Adrenal gland (tissue), 12 donors: ENCODE measurements around the gene CC2D2B. TPM values are rescaled to one million over a fixed set of nuclear protein-coding genes. Genes with fewer than 3 reads are reported as not detected.
A peak's percentile ranks its signal among the peaks of the same experiment; 100 is the strongest.
"Not testable (repeated sequence)": the region's sequence is repeated elsewhere in the genome, so short reads cannot be mapped to it uniquely, and the experiment has no call there.

Source experiments
- DNase-seq, 7 donors: peaks; one replicate each; pipeline ENCODE4 v3.0.0-alpha.2; 2019 to 2020
- H3K27ac ChIP-seq, 5 donors: fragments of 200-600 bp; sonication (generic) in 4 of 5; 1 replicate in 3 of 5; 2 replicates in 2 of 5; pipeline versions ENCODE4 v1.5.1 to v1.8.0; 2016 to 2020; ENCODE audit warnings: mild to moderate bottlenecking in 1 of 5
- H3K27me3 ChIP-seq: fragments of 200-600 bp; 2 replicates; pipeline ENCODE4 v1.8.0; 2021
- H3K36me3 ChIP-seq, 2 donors: fragments of 200-600 bp; replicated peaks in 1 of 2; 1 replicate in 1 of 2; 2 replicates in 1 of 2; pipeline versions ENCODE4 v1.5.1 to v1.8.0; 2018 to 2022
- H3K4me1 ChIP-seq, 2 donors: fragments of 200-600 bp; replicated peaks in 1 of 2; 1 replicate in 1 of 2; 2 replicates in 1 of 2; pipeline versions ENCODE4 v1.5.1 to v1.8.0; 2018 to 2021
- H3K4me3 ChIP-seq, 4 donors: fragments of 200-600 bp; sonication (generic) in 3 of 4; one replicate each; pipeline ENCODE4 v1.5.1; 2016 to 2018
- H3K9me3 ChIP-seq, 3 donors: fragments of 200-600 bp; sonication (generic) in 1 of 3; replicated peaks in 1 of 3; 1 replicate in 2 of 3; 2 replicates in 1 of 3; pipeline versions ENCODE4 v1.5.1 to v1.8.0; 2016 to 2021
- POLR2A ChIP-seq, 2 donors: fragments of 450-650 bp; IDR thresholded peaks; one replicate each; pipeline ENCODE4 v1.6.1; 2017; ENCODE audit warnings: antibody characterized with exemption in 2 of 2, mild to moderate bottlenecking in 2 of 2, moderate library complexity in 1 of 2
- WGBS, 4 donors: extraction: QIAGEN DNeasy Blood & Tissue Kit in 2 of 4; methylation state at CpG; one replicate each; pipeline versions ENCODE4 v1.1.5 to v1.1.7; 2013 to 2017; 5-methylcytosine and 5-hydroxymethylcytosine counted together
- intact Hi-C, 2 donors: fragments of 100-400 bp; cut with DNase I; formaldehyde crosslinking; loops; one replicate each; pipeline versions ENCODE4 v1.14.1 to v1.15.0; 2022 to 2023
- polyA plus RNA-seq, 3 donors: library from polyadenylated mRNA; stranded (reverse); fragments of 200-250 nt in 2 of 3; fragments of 350-450 nt in 1 of 3; fragmentation: Illumina TruSeq in 1 of 3; extraction: RNeasy Lipid Tissue Mini Kit (QIAGEN cat#74804) in 1 of 3; gene quantifications; one replicate each; pipeline ENCODE4 v1.2.3, GENCODE V29; 2013 to 2014
- total RNA-seq, 9 donors: library from RNA; depleted of rRNA in 4 of 9; stranded (reverse); fragments of >200 nt in 4 of 9; fragments of 120-200 nt in 1 of 9; fragmentation: NEBNext Ultra II Directional in 1 of 9; extraction: Animal tissue kit (Norgen Biotek cat#: 25700) in 1 of 9; gene quantifications; one replicate each; pipeline versions ENCODE4 v1.1.0 to v1.2.4, GENCODE V29; 2013 to 2023
- TF ChIP-seq, protein P1 (sequence below), 6 experiments: fragments of 450-650 bp in 4 of 6; fragments of 200-600 bp in 2 of 6; sonication (generic) in 1 of 6; IDR thresholded peaks; 1 replicate in 5 of 6; 2 replicates in 1 of 6; pipeline versions ENCODE4 v1.5.1 to v1.8.0; 2016 to 2021; ENCODE audit warnings: antibody characterized with exemption in 6 of 6, mild to moderate bottlenecking in 2 of 6, moderate library complexity in 1 of 6
- donor health status: healthy with polysubstance abuse.
- donor health status: Bipolar disorder and iron deficiency.
- donor health status: DM: yes; HTN: yes; CAD: no.
- donor health status: DM: no; HTN: no; CAD: no.
- donor health status: DM: no; HTN: no; CAD: no.
- donor health status: DM: yes; HTN: yes; CAD: no.

The CC2D2B gene
- total and polyA plus RNA-seq, 12 donors = 0.29 to 3.4 (median 0.99) TPM; not detected in 1

DNA sequence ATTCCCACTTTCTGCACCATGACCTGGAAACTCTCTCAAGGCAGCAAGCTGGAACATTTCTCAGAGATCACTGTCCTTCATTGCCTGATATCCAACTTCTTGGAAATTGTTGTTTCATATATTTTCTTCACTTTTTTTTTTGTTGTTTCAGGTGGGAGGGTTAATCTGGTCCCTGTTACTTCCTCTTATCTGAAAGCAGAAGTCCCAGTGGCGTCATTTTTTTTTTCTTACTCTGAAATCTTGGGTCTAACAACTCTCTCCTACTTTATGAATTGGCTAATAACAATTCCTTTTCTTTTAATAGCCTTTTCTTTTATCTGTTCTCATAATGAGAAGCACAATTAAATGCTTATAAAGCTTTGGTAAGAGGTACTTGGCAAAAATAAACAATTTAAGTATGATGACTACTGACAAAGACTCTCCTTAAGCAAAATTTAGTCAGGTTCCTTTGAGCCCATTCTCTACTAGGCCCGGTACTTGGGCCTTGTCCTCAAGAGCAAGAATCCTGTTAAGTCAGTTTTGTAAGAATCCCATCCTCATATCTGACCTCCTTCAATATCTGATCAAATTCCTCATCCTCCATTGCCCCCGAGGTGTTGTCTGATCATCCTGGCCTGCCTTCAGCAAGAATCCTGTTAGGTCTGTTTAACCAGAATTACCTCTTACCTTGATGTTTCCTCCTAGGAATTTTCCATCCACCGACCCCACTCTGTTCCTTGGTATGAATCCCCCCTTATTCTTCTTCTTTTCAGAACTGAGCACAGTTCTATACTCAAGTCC is 11.5 kb upstream of the CC2D2B start:
- no peak for DNase-seq
- 91 to 98% (median 94%) methylated on average over 4 of the region's 4 CpGs for WGBS, 4 donors
- Histone ChIP-seq H3K36me3 (peaks cover 0 to 34% of the 10 kb centered on the region in 2 donors), H3K9me3 (no peaks in the 10 kb centered on the region), H3K27ac (no peak overlapping the region), H3K4me3 (no peak overlapping the region), H3K27me3 (no peaks in the 10 kb centered on the region), H3K4me1 (no peaks in the 10 kb centered on the region)
- intact Hi-C loops = no loop called here
- TF ChIP-seq, protein P1, sequence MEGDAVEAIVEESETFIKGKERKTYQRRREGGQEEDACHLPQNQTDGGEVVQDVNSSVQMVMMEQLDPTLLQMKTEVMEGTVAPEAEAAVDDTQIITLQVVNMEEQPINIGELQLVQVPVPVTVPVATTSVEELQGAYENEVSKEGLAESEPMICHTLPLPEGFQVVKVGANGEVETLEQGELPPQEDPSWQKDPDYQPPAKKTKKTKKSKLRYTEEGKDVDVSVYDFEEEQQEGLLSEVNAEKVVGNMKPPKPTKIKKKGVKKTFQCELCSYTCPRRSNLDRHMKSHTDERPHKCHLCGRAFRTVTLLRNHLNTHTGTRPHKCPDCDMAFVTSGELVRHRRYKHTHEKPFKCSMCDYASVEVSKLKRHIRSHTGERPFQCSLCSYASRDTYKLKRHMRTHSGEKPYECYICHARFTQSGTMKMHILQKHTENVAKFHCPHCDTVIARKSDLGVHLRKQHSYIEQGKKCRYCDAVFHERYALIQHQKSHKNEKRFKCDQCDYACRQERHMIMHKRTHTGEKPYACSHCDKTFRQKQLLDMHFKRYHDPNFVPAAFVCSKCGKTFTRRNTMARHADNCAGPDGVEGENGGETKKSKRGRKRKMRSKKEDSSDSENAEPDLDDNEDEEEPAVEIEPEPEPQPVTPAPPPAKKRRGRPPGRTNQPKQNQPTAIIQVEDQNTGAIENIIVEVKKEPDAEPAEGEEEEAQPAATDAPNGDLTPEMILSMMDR (IDR thresholded peaks at IDR 0.05) = no peak
- no peak for TF ChIP-seq POLR2A (IDR thresholded peaks at IDR 0.05)

DNA sequence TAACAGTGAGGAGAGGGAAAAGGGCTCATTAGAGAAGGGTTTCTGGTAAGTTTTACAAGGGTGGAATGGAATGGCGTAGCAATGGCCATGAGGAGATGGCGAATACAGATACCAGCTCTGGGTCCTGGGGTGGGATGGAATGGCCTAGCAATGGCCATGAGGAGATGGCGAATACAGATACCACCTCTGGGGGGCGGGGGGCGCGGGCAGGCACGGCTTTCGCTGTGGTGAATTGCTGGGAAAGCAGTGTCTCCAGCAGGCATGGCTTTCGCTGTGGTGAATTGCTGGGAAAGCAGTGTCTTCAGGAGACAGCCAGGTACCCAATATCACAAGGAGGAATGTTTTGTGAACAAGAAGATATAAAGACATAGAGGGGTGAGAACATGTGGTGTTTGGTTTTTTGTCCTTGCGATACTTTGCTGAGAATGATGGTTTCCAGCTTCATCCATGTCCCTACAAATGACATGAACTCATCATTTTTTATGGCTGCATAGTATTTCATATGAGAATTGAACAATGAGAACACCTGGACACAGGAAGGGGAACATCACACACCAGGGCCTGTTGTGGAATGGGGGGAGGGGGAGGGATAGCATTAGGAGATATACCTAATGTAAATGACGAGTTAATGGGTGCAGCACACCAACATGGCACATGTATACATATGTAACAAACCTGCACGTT is 1.7 kb upstream of the CC2D2B start:
- H3K36me3 ChIP-seq, H3K27ac ChIP-seq, intact Hi-C loops, DNase-seq, H3K27me3 ChIP-seq, H3K9me3 ChIP-seq, H3K4me3 ChIP-seq: not testable (repeated sequence)
- H3K4me1 ChIP-seq = peaks cover 23 to 30% of the 10 kb centered on the region in 2 donors
- 94 to 96% (median 96%) methylated on average over 12 of the region's 12 CpGs for WGBS, 4 donors

DNA sequence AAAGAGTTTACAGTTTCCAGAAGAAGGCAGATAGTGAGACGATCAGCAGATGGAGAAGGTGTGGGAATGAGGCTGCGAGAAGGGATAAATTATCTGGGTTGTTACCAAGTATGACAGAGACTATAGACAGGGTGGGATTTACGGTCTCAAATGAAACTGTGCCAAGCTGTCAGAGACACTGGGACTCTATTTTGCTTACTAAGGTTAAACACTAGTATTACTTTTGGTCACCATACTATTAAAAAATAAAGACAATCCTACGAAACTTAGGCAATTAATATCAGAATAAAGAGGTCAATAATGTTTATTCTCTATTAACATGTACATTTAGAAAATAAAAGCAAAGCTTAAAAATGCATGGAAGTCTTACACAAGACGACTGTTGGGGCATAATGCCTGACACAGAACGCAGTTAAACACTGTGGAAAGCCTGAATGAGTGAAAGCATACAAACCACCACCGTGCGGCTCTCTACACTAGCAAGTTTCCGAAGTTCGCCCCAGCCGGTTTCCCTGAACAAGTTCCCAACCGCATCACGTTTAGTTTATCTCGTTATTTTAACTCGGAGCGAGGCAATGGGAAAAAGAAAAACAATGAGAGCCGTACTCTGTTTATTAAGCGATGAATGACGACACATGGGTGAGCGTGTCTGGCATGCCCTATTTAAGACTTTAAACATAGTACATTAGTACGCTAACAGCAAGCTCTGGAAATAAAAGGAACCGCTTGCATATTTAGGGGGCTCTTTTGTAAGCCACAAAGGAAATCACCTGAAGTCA is 909 bp upstream of the CC2D2B start:
- Histone ChIP-seq H3K27ac (peak overlapping the region; percentile 75 to 93 (median 85)), H3K9me3 (no peaks in the 10 kb centered on the region), H3K4me1 (peaks cover 23 to 30% of the 10 kb centered on the region in 2 donors), H3K4me3 (peak overlapping the region; percentile 19 to 80 (median 58)), H3K27me3 (no peaks in the 10 kb centered on the region), H3K36me3 (peaks cover 0 to 4% of the 10 kb centered on the region in 2 donors)
- DNase-seq = peak; percentile 51 to 79 (median 62)
- WGBS, 4 donors = 4 to 7% (median 5%) methylated on average over 22 of the region's 22 CpGs
- intact Hi-C loops = no loop called here
- no peak for TF ChIP-seq POLR2A (IDR thresholded peaks at IDR 0.05)
- TF ChIP-seq, protein P1 (IDR thresholded peaks at IDR 0.05) = peak in 3 of 6 experiments; percentile 3 to 24 (median 4)

DNA sequence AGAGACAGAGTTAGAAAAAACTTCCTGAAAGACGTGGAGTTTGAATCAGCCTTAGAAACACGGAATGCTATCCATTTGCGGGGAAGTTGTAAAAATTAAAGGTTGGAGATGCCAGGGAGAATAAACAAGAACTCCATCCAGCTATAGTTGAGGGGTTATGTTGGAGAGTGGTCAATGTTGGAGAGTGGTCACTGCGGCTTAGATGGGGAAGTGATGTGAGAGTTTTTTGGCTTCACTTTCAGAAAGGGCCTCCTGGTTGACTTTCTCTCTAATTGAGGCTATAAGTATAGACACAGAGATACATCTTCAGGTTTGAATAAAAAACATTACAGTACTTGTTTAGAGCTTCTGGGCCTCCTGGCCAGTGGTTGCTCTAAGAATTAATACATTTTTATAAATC is 675 bp downstream of the CC2D2B start:
- H3K36me3 ChIP-seq = no peaks in the 10 kb centered on the region
- no peak for TF ChIP-seq POLR2A (IDR thresholded peaks at IDR 0.05)
- TF ChIP-seq, protein P1 (IDR thresholded peaks at IDR 0.05) = no peak
- H3K27me3 ChIP-seq = no peaks in the 10 kb centered on the region
- peak overlapping the region in 1 of 4 donors; percentile 80 for H3K4me3 ChIP-seq
- WGBS, 4 donors = 40 to 56% (median 54%) methylated on average over 4 of the region's 4 CpGs
- H3K9me3 ChIP-seq = no peaks in the 10 kb centered on the region
- no peak for DNase-seq
- H3K27ac ChIP-seq = peak overlapping the region in 1 of 5 donors; percentile 93
- peaks cover 20 to 24% of the 10 kb centered on the region in 2 donors for H3K4me1 ChIP-seq
- intact Hi-C loops = no loop called here
